Tibial nerve (tissue), 4 donors: ENCODE data around the gene FOXP4.

ENCODE experiments used
- EP300 ChIP-seq, 2 donors: sonication (generic); formaldehyde crosslinking; IDR thresholded peaks; one replicate each; pipeline ENCODE4 v1.6.1; 2017; ENCODE audit warnings: antibody characterized with exemption in 2 of 2, mild to moderate bottlenecking in 1 of 2
- POLR2A ChIP-seq, 2 donors: fragments of 450-650 bp; IDR thresholded peaks; one replicate each; pipeline ENCODE4 v1.6.1; 2017; ENCODE audit warnings: antibody characterized with exemption in 2 of 2, mild to moderate bottlenecking in 2 of 2, moderate library complexity in 2 of 2
- TF ChIP-seq, protein P1 (sequence below), 5 experiments: fragments of 200-600 bp in 3 of 5; fragments of 450-650 bp in 2 of 5; sonication (generic) in 3 of 5; IDR thresholded peaks; one replicate each; pipeline ENCODE4 v1.5.1; 2016 to 2019; ENCODE audit warnings: antibody characterized with exemption in 5 of 5, mild to moderate bottlenecking in 3 of 5, moderate library complexity in 2 of 5

DNA sequence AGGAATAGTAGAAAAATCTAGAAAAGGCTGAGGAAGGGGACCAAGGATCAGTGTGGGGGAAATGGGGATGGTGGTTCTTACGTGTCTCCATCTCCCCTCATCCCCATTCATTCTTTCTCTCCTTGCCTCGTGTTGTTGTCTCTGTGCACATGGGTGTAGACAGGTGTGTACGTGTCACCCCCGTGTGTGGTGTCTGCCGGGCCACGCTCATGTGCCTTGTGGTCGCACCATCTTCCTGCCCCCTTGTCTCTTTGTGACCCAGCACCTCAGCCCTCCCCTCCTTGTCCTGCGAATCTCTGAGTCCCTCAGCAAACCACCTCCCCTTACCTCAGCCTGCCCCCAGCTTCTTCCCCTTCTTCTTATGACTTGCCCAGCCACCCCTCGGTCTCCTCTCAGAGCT is 39.4 kb downstream of the FOXP4 start:
- TF ChIP-seq EP300 (IDR thresholded peaks at IDR 0.05) (no peak), POLR2A (IDR thresholded peaks at IDR 0.05) (no peak)
- TF ChIP-seq, protein P1, sequence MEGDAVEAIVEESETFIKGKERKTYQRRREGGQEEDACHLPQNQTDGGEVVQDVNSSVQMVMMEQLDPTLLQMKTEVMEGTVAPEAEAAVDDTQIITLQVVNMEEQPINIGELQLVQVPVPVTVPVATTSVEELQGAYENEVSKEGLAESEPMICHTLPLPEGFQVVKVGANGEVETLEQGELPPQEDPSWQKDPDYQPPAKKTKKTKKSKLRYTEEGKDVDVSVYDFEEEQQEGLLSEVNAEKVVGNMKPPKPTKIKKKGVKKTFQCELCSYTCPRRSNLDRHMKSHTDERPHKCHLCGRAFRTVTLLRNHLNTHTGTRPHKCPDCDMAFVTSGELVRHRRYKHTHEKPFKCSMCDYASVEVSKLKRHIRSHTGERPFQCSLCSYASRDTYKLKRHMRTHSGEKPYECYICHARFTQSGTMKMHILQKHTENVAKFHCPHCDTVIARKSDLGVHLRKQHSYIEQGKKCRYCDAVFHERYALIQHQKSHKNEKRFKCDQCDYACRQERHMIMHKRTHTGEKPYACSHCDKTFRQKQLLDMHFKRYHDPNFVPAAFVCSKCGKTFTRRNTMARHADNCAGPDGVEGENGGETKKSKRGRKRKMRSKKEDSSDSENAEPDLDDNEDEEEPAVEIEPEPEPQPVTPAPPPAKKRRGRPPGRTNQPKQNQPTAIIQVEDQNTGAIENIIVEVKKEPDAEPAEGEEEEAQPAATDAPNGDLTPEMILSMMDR (IDR thresholded peaks at IDR 0.05): no peak
